Measurements from ENCODE around the gene RHOG.

DNA sequence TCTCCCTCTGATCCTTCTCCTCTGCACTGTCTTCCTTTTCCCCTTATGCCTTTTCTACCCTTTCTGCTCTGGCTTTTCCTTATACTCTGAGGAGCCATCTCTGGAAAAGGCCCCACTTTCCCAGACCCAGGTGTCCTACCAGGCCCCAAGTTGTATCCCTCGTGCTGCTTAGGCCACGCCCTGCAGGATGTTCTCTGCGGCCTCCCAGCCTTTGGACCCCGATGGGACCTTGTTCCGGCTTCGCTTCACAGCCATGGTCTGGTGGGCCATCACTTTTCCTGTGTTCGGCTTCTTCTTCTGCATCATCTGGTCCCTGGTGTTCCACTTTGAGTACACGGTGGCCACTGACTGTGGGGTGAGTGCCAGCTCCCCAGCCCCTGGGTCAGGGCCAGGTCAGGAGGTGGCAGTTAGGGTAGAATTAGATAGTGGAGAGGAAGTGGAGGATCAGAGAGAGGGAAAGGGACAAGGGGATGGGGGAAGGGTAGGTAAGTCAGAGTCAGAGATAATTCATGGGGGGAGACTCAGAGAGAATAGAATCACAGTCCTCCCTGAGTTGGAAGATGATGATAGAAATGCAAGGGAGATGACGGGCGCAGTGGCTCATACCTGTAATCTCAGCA lies 23.5 kb downstream of the RHOG start:
- TF ChIP-seq, protein P1, sequence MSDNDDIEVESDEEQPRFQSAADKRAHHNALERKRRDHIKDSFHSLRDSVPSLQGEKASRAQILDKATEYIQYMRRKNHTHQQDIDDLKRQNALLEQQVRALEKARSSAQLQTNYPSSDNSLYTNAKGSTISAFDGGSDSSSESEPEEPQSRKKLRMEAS (IDR thresholded peaks at IDR 0.05; ENCODE audit: low read depth, low read length) = no peak
- TF ChIP-seq, protein P2, sequence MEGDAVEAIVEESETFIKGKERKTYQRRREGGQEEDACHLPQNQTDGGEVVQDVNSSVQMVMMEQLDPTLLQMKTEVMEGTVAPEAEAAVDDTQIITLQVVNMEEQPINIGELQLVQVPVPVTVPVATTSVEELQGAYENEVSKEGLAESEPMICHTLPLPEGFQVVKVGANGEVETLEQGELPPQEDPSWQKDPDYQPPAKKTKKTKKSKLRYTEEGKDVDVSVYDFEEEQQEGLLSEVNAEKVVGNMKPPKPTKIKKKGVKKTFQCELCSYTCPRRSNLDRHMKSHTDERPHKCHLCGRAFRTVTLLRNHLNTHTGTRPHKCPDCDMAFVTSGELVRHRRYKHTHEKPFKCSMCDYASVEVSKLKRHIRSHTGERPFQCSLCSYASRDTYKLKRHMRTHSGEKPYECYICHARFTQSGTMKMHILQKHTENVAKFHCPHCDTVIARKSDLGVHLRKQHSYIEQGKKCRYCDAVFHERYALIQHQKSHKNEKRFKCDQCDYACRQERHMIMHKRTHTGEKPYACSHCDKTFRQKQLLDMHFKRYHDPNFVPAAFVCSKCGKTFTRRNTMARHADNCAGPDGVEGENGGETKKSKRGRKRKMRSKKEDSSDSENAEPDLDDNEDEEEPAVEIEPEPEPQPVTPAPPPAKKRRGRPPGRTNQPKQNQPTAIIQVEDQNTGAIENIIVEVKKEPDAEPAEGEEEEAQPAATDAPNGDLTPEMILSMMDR (IDR thresholded peaks at IDR 0.05; ENCODE audit: low read depth, low read length) = no peak
